Liver (tissue), 9 donors: ENCODE data around the gene KCNC4. TPM values are rescaled to one million over a fixed set of nuclear protein-coding genes. Genes with fewer than 3 reads are reported as not detected.

Source experiments
- DNase-seq: peaks from one replicate; pipeline ENCODE4 v3.0.0-alpha.2; 2017; ENCODE audit warnings: low spot score
- H3K27ac ChIP-seq, 2 donors: one replicate each; pipeline ENCODE4 v1.7.0; 2013; ENCODE audit warnings: inconsistent platforms in 2 of 2, low read length in 2 of 2, control low read depth in 1 of 2, low read depth in 1 of 2, mild to moderate bottlenecking in 1 of 2
- H3K27me3 ChIP-seq, 4 donors: one replicate each; pipeline versions ENCODE4 v1.6.1 to v1.7.0; 2013; ENCODE audit warnings: low read length in 3 of 4, inconsistent platforms in 1 of 4, mild to moderate bottlenecking in 1 of 4, moderate library complexity in 1 of 4; ENCODE audit not compliant: control insufficient read depth in 4 of 4, insufficient read depth in 4 of 4
- H3K36me3 ChIP-seq, 4 donors: one replicate each; pipeline versions ENCODE4 v1.6.1 to v1.7.0; 2013; ENCODE audit warnings: low read length in 3 of 4, mild to moderate bottlenecking in 3 of 4, low read depth in 1 of 4, moderate library complexity in 1 of 4; ENCODE audit not compliant: control insufficient read depth in 4 of 4, insufficient read depth in 3 of 4
- H3K4me1 ChIP-seq, 4 donors: one replicate each; pipeline versions ENCODE4 v1.6.1 to v1.7.0; 2013; ENCODE audit warnings: low read length in 3 of 4, mild to moderate bottlenecking in 3 of 4, moderate library complexity in 1 of 4; ENCODE audit not compliant: control insufficient read depth in 4 of 4, insufficient read depth in 4 of 4
- H3K4me3 ChIP-seq, 3 donors: one replicate each; pipeline versions ENCODE4 v1.6.1 to v1.7.0; 2013; ENCODE audit warnings: low read length in 3 of 3, control low read depth in 1 of 3, low read depth in 1 of 3, mild to moderate bottlenecking in 1 of 3
- H3K9ac ChIP-seq, 2 donors: one replicate each; pipeline ENCODE4 v1.7.0; 2013; ENCODE audit warnings: low read length in 2 of 2, mild to moderate bottlenecking in 2 of 2, moderate library complexity in 2 of 2, control low read depth in 1 of 2, low read depth in 1 of 2
- H3K9me3 ChIP-seq, 4 donors: one replicate each; pipeline versions ENCODE4 v1.6.1 to v1.7.0; 2013; ENCODE audit warnings: low read length in 3 of 4; ENCODE audit not compliant: control insufficient read depth in 4 of 4
- RAD21 ChIP-seq, 2 donors: IDR thresholded peaks; 2 replicates each; pipeline ENCODE4 v1.6.1; 2016; ENCODE audit warnings: antibody characterized with exemption in 2 of 2, mild to moderate bottlenecking in 2 of 2
- SP1 ChIP-seq: IDR thresholded peaks from 2 replicates; pipeline ENCODE4 v1.6.1; 2018; ENCODE audit warnings: antibody characterized with exemption, mild to moderate bottlenecking
- TAF1 ChIP-seq: conservative IDR thresholded peaks from 2 replicates; pipeline ENCODE4 v1.6.1; 2016; ENCODE audit warnings: antibody characterized with exemption, mild to moderate bottlenecking
- YY1 ChIP-seq: IDR thresholded peaks from 2 replicates; pipeline ENCODE4 v1.6.1; 2016; ENCODE audit warnings: antibody characterized with exemption, mild to moderate bottlenecking
- WGBS: extraction: QIAGEN DNeasy Blood & Tissue Kit; methylation state at CpG from one replicate; pipeline ENCODE4 v1.1.7; 2013; 5-methylcytosine and 5-hydroxymethylcytosine counted together
- polyA plus RNA-seq, 2 donors: library from polyadenylated mRNA; stranded (reverse) in 1 of 2; unstranded in 1 of 2; fragments of 200-250 nt in 1 of 2; fragments of >200 nt in 1 of 2; fragmentation: Nextera tagmentation in 1 of 2; extraction: Ambion mirVana in 1 of 2; gene quantifications; one replicate each; pipeline versions ENCODE4 v1.2.1 to v1.2.3, GENCODE V29; 2013 to 2015
- total RNA-seq, 2 donors: library from RNA; depleted of rRNA; stranded (reverse); fragments of >200 nt; gene quantifications; one replicate each; pipeline ENCODE4 v1.2.3, GENCODE V29; 2014
- TF ChIP-seq, protein P1 (sequence below): IDR thresholded peaks from 2 replicates; pipeline ENCODE4 v1.6.1; 2016; ENCODE audit warnings: antibody characterized with exemption, mild to moderate bottlenecking
- TF ChIP-seq, protein P2 (sequence below): IDR thresholded peaks from 2 replicates; pipeline ENCODE4 v1.6.1; 2016; ENCODE audit warnings: antibody characterized with exemption
- TF ChIP-seq, protein P3 (sequence below): IDR thresholded peaks from 2 replicates; pipeline ENCODE4 v1.6.1; 2016; ENCODE audit warnings: antibody characterized with exemption
- donor health status: healthy.
- donor health status: healthy.
- donor health status: healthy.
- donor health status: healthy.
- donor health status: healthy.

The KCNC4 gene
- total and polyA plus RNA-seq, 4 donors, result 0.46 to 2.5 (median 1.5) TPM

DNA sequence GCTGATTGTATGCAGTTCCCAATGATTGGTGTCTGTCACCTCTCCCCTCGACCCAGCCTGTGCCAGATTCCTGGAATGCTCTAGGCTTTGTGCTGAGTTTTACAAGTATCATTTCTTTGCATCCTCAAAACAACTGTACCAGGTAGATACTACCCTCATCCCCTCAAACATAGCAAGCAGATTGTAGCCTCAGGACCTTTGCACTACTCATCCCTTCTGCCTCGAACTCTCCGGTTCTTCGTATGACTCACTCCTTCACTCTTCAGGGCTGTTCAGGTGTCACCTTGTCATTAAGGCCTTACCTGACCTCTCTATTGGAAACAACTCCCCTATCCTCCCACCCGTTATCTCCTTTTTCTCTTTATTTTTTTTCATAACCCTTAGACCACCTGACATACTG, 8.0 kb downstream of the KCNC4 start:
- no peak overlapping the region for H3K9ac ChIP-seq
- 91% methylated on average over 5 of the region's 5 CpGs for WGBS

DNA sequence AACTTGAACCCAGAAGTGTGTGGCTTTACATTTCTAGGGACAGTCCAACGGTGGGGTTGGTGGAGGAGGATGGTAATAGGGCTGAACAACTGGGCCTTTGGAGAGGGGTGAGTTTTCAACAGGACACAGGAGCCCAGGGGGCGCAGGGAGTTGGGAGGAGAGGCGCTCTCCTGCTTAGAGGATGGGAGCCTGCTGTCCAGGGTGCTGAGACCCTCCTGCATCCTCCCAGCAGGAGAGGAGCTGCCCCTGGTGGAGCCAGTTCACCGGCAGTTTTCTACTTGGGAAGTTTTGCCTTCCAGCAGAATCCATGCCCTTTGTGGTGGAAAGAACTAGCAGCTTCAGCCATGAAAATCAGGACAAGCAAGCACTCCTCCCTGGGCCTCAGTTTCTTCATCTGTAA, 8.6 kb downstream of the KCNC4 start:
- Histone ChIP-seq H3K4me3 (no peak overlapping the region), H3K36me3 (no peaks in the 10 kb centered on the region), H3K9me3 (no peaks in the 10 kb centered on the region), H3K4me1 (peaks cover 0 to 3% (median under 1%) of the 10 kb centered on the region in 4 donors), H3K27me3 (no peaks in the 10 kb centered on the region), H3K9ac (no peak overlapping the region), H3K27ac (no peak overlapping the region)
- TF ChIP-seq, protein P1, sequence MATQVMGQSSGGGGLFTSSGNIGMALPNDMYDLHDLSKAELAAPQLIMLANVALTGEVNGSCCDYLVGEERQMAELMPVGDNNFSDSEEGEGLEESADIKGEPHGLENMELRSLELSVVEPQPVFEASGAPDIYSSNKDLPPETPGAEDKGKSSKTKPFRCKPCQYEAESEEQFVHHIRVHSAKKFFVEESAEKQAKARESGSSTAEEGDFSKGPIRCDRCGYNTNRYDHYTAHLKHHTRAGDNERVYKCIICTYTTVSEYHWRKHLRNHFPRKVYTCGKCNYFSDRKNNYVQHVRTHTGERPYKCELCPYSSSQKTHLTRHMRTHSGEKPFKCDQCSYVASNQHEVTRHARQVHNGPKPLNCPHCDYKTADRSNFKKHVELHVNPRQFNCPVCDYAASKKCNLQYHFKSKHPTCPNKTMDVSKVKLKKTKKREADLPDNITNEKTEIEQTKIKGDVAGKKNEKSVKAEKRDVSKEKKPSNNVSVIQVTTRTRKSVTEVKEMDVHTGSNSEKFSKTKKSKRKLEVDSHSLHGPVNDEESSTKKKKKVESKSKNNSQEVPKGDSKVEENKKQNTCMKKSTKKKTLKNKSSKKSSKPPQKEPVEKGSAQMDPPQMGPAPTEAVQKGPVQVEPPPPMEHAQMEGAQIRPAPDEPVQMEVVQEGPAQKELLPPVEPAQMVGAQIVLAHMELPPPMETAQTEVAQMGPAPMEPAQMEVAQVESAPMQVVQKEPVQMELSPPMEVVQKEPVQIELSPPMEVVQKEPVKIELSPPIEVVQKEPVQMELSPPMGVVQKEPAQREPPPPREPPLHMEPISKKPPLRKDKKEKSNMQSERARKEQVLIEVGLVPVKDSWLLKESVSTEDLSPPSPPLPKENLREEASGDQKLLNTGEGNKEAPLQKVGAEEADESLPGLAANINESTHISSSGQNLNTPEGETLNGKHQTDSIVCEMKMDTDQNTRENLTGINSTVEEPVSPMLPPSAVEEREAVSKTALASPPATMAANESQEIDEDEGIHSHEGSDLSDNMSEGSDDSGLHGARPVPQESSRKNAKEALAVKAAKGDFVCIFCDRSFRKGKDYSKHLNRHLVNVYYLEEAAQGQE, result peak; percentile 66
- no peak for TF ChIP-seq TAF1
- WGBS, result 90% methylated on average over 4 of the region's 4 CpGs
- DNase-seq, result no peak

More for the DNA sequence above, 8.0 kb downstream of the KCNC4 start:
- DNase-seq, result no peak
- TF ChIP-seq RAD21 (IDR thresholded peaks at IDR 0.05) (no peak), SP1 (no peak), YY1 (no peak)
- TF ChIP-seq, protein P2, sequence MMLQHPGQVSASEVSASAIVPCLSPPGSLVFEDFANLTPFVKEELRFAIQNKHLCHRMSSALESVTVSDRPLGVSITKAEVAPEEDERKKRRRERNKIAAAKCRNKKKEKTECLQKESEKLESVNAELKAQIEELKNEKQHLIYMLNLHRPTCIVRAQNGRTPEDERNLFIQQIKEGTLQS, result no peak
- TF ChIP-seq, protein P3, sequence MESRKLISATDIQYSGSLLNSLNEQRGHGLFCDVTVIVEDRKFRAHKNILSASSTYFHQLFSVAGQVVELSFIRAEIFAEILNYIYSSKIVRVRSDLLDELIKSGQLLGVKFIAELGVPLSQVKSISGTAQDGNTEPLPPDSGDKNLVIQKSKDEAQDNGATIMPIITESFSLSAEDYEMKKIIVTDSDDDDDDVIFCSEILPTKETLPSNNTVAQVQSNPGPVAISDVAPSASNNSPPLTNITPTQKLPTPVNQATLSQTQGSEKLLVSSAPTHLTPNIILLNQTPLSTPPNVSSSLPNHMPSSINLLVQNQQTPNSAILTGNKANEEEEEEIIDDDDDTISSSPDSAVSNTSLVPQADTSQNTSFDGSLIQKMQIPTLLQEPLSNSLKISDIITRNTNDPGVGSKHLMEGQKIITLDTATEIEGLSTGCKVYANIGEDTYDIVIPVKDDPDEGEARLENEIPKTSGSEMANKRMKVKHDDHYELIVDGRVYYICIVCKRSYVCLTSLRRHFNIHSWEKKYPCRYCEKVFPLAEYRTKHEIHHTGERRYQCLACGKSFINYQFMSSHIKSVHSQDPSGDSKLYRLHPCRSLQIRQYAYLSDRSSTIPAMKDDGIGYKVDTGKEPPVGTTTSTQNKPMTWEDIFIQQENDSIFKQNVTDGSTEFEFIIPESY, result no peak
- Histone ChIP-seq H3K9me3 (no peaks in the 10 kb centered on the region), H3K27ac (no peak overlapping the region), H3K4me1 (peaks cover 0 to 3% (median under 1%) of the 10 kb centered on the region in 4 donors), H3K36me3 (no peaks in the 10 kb centered on the region), H3K27me3 (no peaks in the 10 kb centered on the region), H3K4me3 (no peak overlapping the region)

- no peak for TF ChIP-seq TAF1
- Histone ChIP-seq H3K4me3 (no peak overlapping the region), H3K4me1 (peaks cover 0 to 1% (median 0%) of the 10 kb centered on the region in 4 donors), H3K9ac (no peak overlapping the region), H3K36me3 (no peaks in the 10 kb centered on the region), H3K9me3 (no peaks in the 10 kb centered on the region), H3K27me3 (no peaks in the 10 kb centered on the region), H3K27ac (no peak overlapping the region)
- no peak for DNase-seq
- WGBS, result 49% methylated on average over 5 of the region's 5 CpGs
Measured at GRCh38 chr1:110220324-110220723, 10.2 kb downstream of the KCNC4 start.
